ENCODE measurements around the gene IRAK2.

DNA sequence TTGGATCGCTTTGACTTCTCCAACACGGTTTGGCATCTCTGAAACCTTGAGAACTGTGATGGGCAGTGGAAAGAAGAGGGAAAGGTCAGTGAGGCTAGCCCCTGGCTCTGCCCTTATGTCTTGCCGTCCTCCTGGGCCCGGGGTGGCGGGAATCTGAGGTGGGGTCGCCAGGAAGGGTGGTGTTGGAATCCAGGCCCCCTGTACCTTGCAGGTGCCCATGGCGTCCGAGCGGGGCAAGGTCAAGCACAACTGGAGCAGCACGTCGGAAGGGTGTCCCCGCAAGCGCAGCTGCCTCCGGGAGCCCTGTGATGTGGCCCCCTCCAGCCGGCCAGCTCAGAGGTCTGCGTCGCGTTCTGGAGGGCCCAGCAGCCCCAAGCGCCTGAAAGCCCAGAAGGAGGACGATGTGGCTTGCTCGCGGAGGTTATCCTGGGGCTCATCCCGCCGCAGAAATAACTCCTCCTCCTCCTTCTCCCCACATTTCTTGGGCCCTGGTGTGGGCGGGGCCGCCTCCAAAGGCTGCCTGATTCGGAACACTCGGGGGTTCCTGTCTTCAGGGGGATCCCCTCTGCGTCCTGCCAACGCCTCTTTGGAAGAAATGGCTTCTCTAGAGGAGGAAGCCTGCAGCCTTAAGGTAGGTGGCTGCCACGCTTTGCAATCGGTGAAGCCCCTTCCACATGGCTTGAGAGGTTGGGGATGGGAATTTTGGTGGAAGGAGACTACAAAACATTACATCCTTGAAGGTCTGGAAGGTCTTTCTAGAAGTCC is 84.4 kb downstream of the IRAK2 start:
- TF ChIP-seq, protein P1, sequence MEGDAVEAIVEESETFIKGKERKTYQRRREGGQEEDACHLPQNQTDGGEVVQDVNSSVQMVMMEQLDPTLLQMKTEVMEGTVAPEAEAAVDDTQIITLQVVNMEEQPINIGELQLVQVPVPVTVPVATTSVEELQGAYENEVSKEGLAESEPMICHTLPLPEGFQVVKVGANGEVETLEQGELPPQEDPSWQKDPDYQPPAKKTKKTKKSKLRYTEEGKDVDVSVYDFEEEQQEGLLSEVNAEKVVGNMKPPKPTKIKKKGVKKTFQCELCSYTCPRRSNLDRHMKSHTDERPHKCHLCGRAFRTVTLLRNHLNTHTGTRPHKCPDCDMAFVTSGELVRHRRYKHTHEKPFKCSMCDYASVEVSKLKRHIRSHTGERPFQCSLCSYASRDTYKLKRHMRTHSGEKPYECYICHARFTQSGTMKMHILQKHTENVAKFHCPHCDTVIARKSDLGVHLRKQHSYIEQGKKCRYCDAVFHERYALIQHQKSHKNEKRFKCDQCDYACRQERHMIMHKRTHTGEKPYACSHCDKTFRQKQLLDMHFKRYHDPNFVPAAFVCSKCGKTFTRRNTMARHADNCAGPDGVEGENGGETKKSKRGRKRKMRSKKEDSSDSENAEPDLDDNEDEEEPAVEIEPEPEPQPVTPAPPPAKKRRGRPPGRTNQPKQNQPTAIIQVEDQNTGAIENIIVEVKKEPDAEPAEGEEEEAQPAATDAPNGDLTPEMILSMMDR (IDR thresholded peaks at IDR 0.05; ENCODE audit: extremely low read depth in 1 of 2, insufficient read depth in 1 of 2, low read depth in 1 of 2, low read length in 2 of 2) = no peak
- TF ChIP-seq JUN (IDR thresholded peaks at IDR 0.05; ENCODE audit: borderline replicate concordance, insufficient read depth, insufficient read length, low read depth) (no peak), POLR2AphosphoS5 (IDR thresholded peaks at IDR 0.05; ENCODE audit: insufficient read depth, low read depth, low read length) (no peak), POLR2A (IDR thresholded peaks at IDR 0.05; ENCODE audit: low read depth, low read length) (no peak)
